Stimulated activated CD8-positive, alpha-beta memory T cell treated with anti-CD3 and anti-CD28 coated beads, Interleukin-7, amount 100 ng/mL, for 48 hours (primary cell): ENCODE measurements around the gene PTPRT.

Experiments
- DNase-seq, 2 donors: peaks; one replicate each; pipeline ENCODE4 v3.0.0-alpha.2; 2020; ENCODE audit warnings: low read depth in 1 of 2; ENCODE audit errors: extremely low read depth in 1 of 2

PTPRT gene

GRCh38 chr20:42979720-42980119, 210.0 kb downstream of the PTPRT start:
- DNase-seq: no peak

GRCh38 chr20:42978184-42978974, 211.3 kb downstream of the PTPRT start:
- DNase-seq: no peak

GRCh38 chr20:42975974-42976373, 213.7 kb downstream of the PTPRT start:
- DNase-seq: no peak

GRCh38 chr20:42974347-42974746, 215.4 kb downstream of the PTPRT start:
- DNase-seq: no peak

- no peak for DNase-seq
Observed at GRCh38 chr20:42972591-42972990, 217.1 kb downstream of the PTPRT start.

- no peak for DNase-seq
Observed at GRCh38 chr20:42968746-42969145, 221.0 kb downstream of the PTPRT start.

GRCh38 chr20:42963796-42964195, 225.9 kb downstream of the PTPRT start:
- DNase-seq: no peak

- no peak for DNase-seq
Observed at GRCh38 chr20:42961771-42962170, 227.9 kb downstream of the PTPRT start.

- no peak for DNase-seq
Observed at GRCh38 chr20:42959996-42960395, 229.7 kb downstream of the PTPRT start.

- no peak for DNase-seq
Observed at GRCh38 chr20:42958367-42959069, 231.2 kb downstream of the PTPRT start.

GRCh38 chr20:42957704-42958095, 232.0 kb downstream of the PTPRT start:
- DNase-seq: no peak

GRCh38 chr20:42957018-42957703, 232.5 kb downstream of the PTPRT start:
- no peak for DNase-seq

- DNase-seq: no peak
Observed at GRCh38 chr20:42955713-42956112, 234.0 kb downstream of the PTPRT start.

- DNase-seq: no peak
Observed at GRCh38 chr20:42954951-42955350, 234.8 kb downstream of the PTPRT start.

GRCh38 chr20:42949950-42950349, 239.8 kb downstream of the PTPRT start:
- DNase-seq: no peak

GRCh38 chr20:42945234-42945994, 244.3 kb downstream of the PTPRT start:
- no peak for DNase-seq

- no peak for DNase-seq
Observed at GRCh38 chr20:42941629-42942028, 248.1 kb downstream of the PTPRT start.

- no peak for DNase-seq
Observed at GRCh38 chr20:42938441-42939205, 251.1 kb downstream of the PTPRT start.

- no peak for DNase-seq
Observed at GRCh38 chr20:42936482-42936881, 253.2 kb downstream of the PTPRT start.

GRCh38 chr20:42924215-42924614, 265.5 kb downstream of the PTPRT start:
- no peak for DNase-seq
